H1 (cell line): ENCODE data around the gene GABRG2. TPM values are rescaled to one million over a fixed set of nuclear protein-coding genes. Genes with fewer than 3 reads are reported as not detected.

Experiments used
- CTCF ChIA-PET: fragments of 300-600 bp; sonication (Branson Sonifier 250); formaldehyde crosslinking; loops from one replicate; lab custom pipeline; 2021; ENCODE audit not compliant: partially characterized antibody; lab: Charles Lee
- POLR2A ChIA-PET: fragments of 300-600 bp; sonication (Branson Sonifier 250); formaldehyde crosslinking; loops from one replicate; lab custom pipeline; 2021; ENCODE audit warnings: inconsistent platforms; ENCODE audit not compliant: partially characterized antibody; lab: Charles Lee
- DNase-seq, 2 experiments: peaks; one replicate each; pipeline versions ENCODE4 v3.0.0 to v3.0.0-alpha.2; 2010 to 2022; ENCODE audit warnings: low spot score in 2 of 2, low read depth in 1 of 2, mixed read lengths in 1 of 2
- FAIRE-seq: peaks from 2 replicates; lab custom pipeline; 2011; peaks lifted over from hg19 to GRCh38; lab: Jason Lieb, UNC
- H2AFZ ChIP-seq: 2 replicates; pipeline ENCODE4 v1.8.1; 2012; ENCODE audit warnings: low read length, inconsistent platforms
- H2AK5ac ChIP-seq: 2 replicates; pipeline ENCODE4 v1.6.1; 2013; ENCODE audit warnings: low read depth, low read length
- H2BK120ac ChIP-seq: replicated peaks from 2 replicates; pipeline ENCODE3; 2013; ENCODE audit warnings: low read depth, low read length, inconsistent platforms
- H2BK12ac ChIP-seq: 2 replicates; pipeline ENCODE4 v1.6.1; 2013; ENCODE audit warnings: low read depth, low read length
- H2BK15ac ChIP-seq: 2 replicates; pipeline ENCODE4 v1.6.1; 2013; ENCODE audit warnings: low read length
- H2BK20ac ChIP-seq: 2 replicates; pipeline ENCODE4 v1.6.1; 2013; ENCODE audit warnings: low read length
- H2BK5ac ChIP-seq: 2 replicates; pipeline ENCODE4 v1.6.1; 2013; ENCODE audit warnings: low read depth, low read length
- H3K14ac ChIP-seq: 2 replicates; pipeline ENCODE4 v1.6.1; 2013; ENCODE audit warnings: inconsistent platforms; ENCODE audit not compliant: insufficient read length
- H3K18ac ChIP-seq: 2 replicates; pipeline ENCODE4 v1.6.1; 2013; ENCODE audit warnings: low read length; ENCODE audit errors: extremely low read depth
- H3K23ac ChIP-seq: 2 replicates; pipeline ENCODE4 v1.6.1; 2013; ENCODE audit warnings: inconsistent platforms; ENCODE audit not compliant: insufficient read length
- H3K23me2 ChIP-seq: 2 replicates; pipeline ENCODE4 v1.6.1; 2013; ENCODE audit warnings: low read depth, low read length
- H3K27ac ChIP-seq: 2 replicates; pipeline ENCODE4 v1.6.1; 2011; ENCODE audit warnings: low read depth, low read length, inconsistent platforms
- H3K27me3 ChIP-seq, 4 experiments: replicated peaks in 1 of 4; 1 replicate in 1 of 4; 2 replicates in 3 of 4; pipeline versions ENCODE4 v1.6.1 to v1.8.1; 2011 to 2013; ENCODE audit warnings: low read length in 3 of 4, mild to moderate bottlenecking in 3 of 4, inconsistent platforms in 2 of 4, mixed read lengths in 2 of 4, moderate library complexity in 1 of 4; ENCODE audit not compliant: control insufficient read depth in 3 of 4, insufficient read depth in 3 of 4; ENCODE audit errors: extremely low read depth in 1 of 4
- H3K36me3 ChIP-seq, 4 experiments: 2 replicates each; pipeline versions ENCODE4 v1.6.1 to v1.8.1; 2011 to 2013; ENCODE audit warnings: mild to moderate bottlenecking in 4 of 4, low read length in 3 of 4, moderate library complexity in 2 of 4, control low read depth in 1 of 4, inconsistent platforms in 1 of 4; ENCODE audit not compliant: insufficient read depth in 4 of 4, control insufficient read depth in 2 of 4
- H3K4ac ChIP-seq: replicated peaks from 2 replicates; pipeline ENCODE3; 2013; ENCODE audit warnings: low read length, low read depth, mixed read lengths, inconsistent platforms; ENCODE audit not compliant: insufficient read length
- H3K4me1 ChIP-seq, 4 experiments: replicated peaks in 1 of 4; 1 replicate in 1 of 4; 2 replicates in 3 of 4; pipeline versions ENCODE4 v1.6.1 to v1.8.1; 2011 to 2013; ENCODE audit warnings: low read length in 3 of 4, inconsistent platforms in 2 of 4, mixed read lengths in 1 of 4; ENCODE audit not compliant: insufficient read depth in 4 of 4, control insufficient read depth in 3 of 4
- H3K4me2 ChIP-seq, 2 experiments: 2 replicates each; pipeline versions ENCODE4 v1.6.1 to v1.8.1; 2011 to 2013; ENCODE audit warnings: low read depth in 2 of 2, low read length in 2 of 2, control low read depth in 1 of 2, inconsistent platforms in 1 of 2, mild to moderate bottlenecking in 1 of 2; ENCODE audit not compliant: insufficient read depth in 1 of 2
- H3K4me3 ChIP-seq, 4 experiments: fragments of 200-600, 300-600 bp in 1 of 4; sonication (generic), shearing (Covaris generic), sonication (Bioruptor Twin) in 1 of 4; 2 replicates each; pipeline versions ENCODE4 v1.5.1 to v1.8.1; 2011 to 2016; ENCODE audit warnings: low read length in 4 of 4, low read depth in 3 of 4, control low read depth in 2 of 4, inconsistent platforms in 2 of 4, mild to moderate bottlenecking in 2 of 4, mixed read lengths in 1 of 4, moderate library complexity in 1 of 4; ENCODE audit not compliant: insufficient read depth in 2 of 4; ENCODE audit errors: extremely low read depth in 1 of 4
- H3K56ac ChIP-seq: replicated peaks from 2 replicates; pipeline ENCODE3; 2013; ENCODE audit warnings: low read depth, mild to moderate bottlenecking, mixed read lengths, low read length, inconsistent platforms; ENCODE audit not compliant: insufficient read length
- H3K79me1 ChIP-seq: 2 replicates; pipeline ENCODE4 v1.6.1; 2013; ENCODE audit warnings: low read depth, low read length, control low read depth
- H3K79me2 ChIP-seq, 2 experiments: 2 replicates each; pipeline versions ENCODE4 v1.6.1 to v1.8.1; 2012 to 2013; ENCODE audit warnings: low read length in 2 of 2, mild to moderate bottlenecking in 2 of 2, inconsistent platforms in 1 of 2; ENCODE audit not compliant: insufficient read depth in 2 of 2, control insufficient read depth in 1 of 2
- H3K9ac ChIP-seq, 4 experiments: replicated peaks in 1 of 4; 1 replicate in 1 of 4; 2 replicates in 3 of 4; pipeline versions ENCODE4 v1.6.1 to v1.8.1; 2011 to 2013; ENCODE audit warnings: low read depth in 3 of 4, low read length in 3 of 4, control low read depth in 2 of 4, mild to moderate bottlenecking in 2 of 4, moderate library complexity in 2 of 4, inconsistent platforms in 1 of 4; ENCODE audit errors: extremely low read depth in 1 of 4
- H3K9me3 ChIP-seq, 2 experiments: 2 replicates each; pipeline versions ENCODE4 v1.6.1 to v1.8.1; 2012 to 2013; ENCODE audit warnings: mild to moderate bottlenecking in 2 of 2, moderate library complexity in 2 of 2, control low read depth in 1 of 2, inconsistent platforms in 1 of 2, low read depth in 1 of 2, low read length in 1 of 2, mixed read lengths in 1 of 2; ENCODE audit not compliant: insufficient read depth in 2 of 2
- H4K20me1 ChIP-seq, 2 experiments: replicated peaks in 1 of 2; 2 replicates each; pipeline versions ENCODE3 to v1.8.1; 2011 to 2013; ENCODE audit warnings: inconsistent platforms in 2 of 2, low read length in 2 of 2, mild to moderate bottlenecking in 1 of 2; ENCODE audit not compliant: insufficient read depth in 2 of 2, control insufficient read depth in 1 of 2
- H4K5ac ChIP-seq: 2 replicates; pipeline ENCODE4 v1.6.1; 2013; ENCODE audit warnings: low read length, low read depth, mixed read lengths, inconsistent platforms; ENCODE audit not compliant: insufficient read length
- H4K8ac ChIP-seq: 2 replicates; pipeline ENCODE4 v1.8.0; 2013; ENCODE audit warnings: mild to moderate bottlenecking, moderate library complexity, low read length, inconsistent platforms; ENCODE audit not compliant: insufficient read depth; ENCODE audit errors: extremely low read depth
- H4K91ac ChIP-seq: replicated peaks from 2 replicates; pipeline ENCODE3; 2013; ENCODE audit warnings: low read length, mixed read lengths, inconsistent platforms; ENCODE audit not compliant: insufficient read length
- CBX5 ChIP-seq: fragments of 300-800, 300-1000 bp; sonication (generic); IDR thresholded peaks from 2 replicates; pipeline ENCODE4 v1.7.1; 2016; ENCODE audit warnings: antibody characterized with exemption, low read length, low read depth
- RFX5 ChIP-seq: IDR thresholded peaks from 2 replicates; pipeline ENCODE4 v1.6.1; 2011; ENCODE audit warnings: low read depth, low read length, improper control_type of control experiment, borderline replicate concordance
- SIN3A ChIP-seq, 2 experiments: IDR thresholded peaks in 1 of 2; conservative IDR thresholded peaks in 1 of 2; 2 replicates each; pipeline ENCODE4 v1.6.1; 2011 to 2012; ENCODE audit warnings: low read length in 2 of 2, improper control_type of control experiment in 1 of 2, low read depth in 1 of 2, mild to moderate bottlenecking in 1 of 2
- SP4 ChIP-seq: IDR thresholded peaks from 2 replicates; pipeline ENCODE4 v1.6.1; 2012; ENCODE audit warnings: low read length, inconsistent platforms
- TAF7 ChIP-seq: optimal IDR thresholded peaks from 2 replicates; pipeline ENCODE3; 2011; ENCODE audit warnings: low read depth, mild to moderate bottlenecking, inconsistent platforms, low read length, moderate library complexity, borderline replicate concordance
- TEAD4 ChIP-seq: IDR thresholded peaks from 2 replicates; pipeline ENCODE4 v1.6.1; 2012; ENCODE audit warnings: low read depth, low read length, inconsistent platforms, mixed read lengths
- WGBS, 2 experiments: shearing (Covaris generic) in 1 of 2; methylation state at CpG; one replicate each; pipeline versions ENCODE4 v1.1.6 to v1.1.7; 2013 to 2015; ENCODE audit warnings: low lambda C conversion rate in 2 of 2, mixed read lengths in 2 of 2, inconsistent platforms in 1 of 2, low coverage in 1 of 2, missing lambda C conversion rate in 1 of 2; ENCODE audit not compliant: insufficient replicate concordance in 2 of 2, insufficient coverage in 1 of 2, insufficient read length in 1 of 2; ENCODE audit errors: extremely low coverage in 1 of 2, missing lambda C conversion rate in 1 of 2; 5-methylcytosine and 5-hydroxymethylcytosine counted together
- polyA plus RNA-seq, 7 experiments: library from polyadenylated mRNA; depleted of rRNA in 3 of 7; stranded (reverse) in 5 of 7; unstranded in 2 of 7; fragments of >200 nt in 5 of 7; fragments of 200-250 nt in 2 of 7; gene quantifications; 1 replicate in 5 of 7; 2 replicates in 1 of 7; 4 replicates in 1 of 7; pipeline versions ENCODE4 v1.2.1 to v1.2.3, GENCODE V29; 2011 to 2013; ENCODE audit warnings: missing spikeins in 2 of 7, mixed read lengths in 2 of 7
- total RNA-seq: library from RNA; stranded (reverse); fragmentation: NEBNext Ultra II Directional; extraction: Animal tissue kit (Norgen Biotek cat#: 25700); gene quantifications from 2 replicates; pipeline ENCODE4 v1.2.1, GENCODE V29; 2021
- TF ChIP-seq, protein P1 (sequence below): IDR thresholded peaks from 2 replicates; pipeline ENCODE4 v1.6.1; 2012; ENCODE audit warnings: inconsistent platforms

GABRG2 gene
- total and polyA plus RNA-seq, 2 of the 8 experiments (the other 6 are each of a cell fraction or from before 2014, with no cell fraction given): 2.0 to 2.8 TPM

DNA sequence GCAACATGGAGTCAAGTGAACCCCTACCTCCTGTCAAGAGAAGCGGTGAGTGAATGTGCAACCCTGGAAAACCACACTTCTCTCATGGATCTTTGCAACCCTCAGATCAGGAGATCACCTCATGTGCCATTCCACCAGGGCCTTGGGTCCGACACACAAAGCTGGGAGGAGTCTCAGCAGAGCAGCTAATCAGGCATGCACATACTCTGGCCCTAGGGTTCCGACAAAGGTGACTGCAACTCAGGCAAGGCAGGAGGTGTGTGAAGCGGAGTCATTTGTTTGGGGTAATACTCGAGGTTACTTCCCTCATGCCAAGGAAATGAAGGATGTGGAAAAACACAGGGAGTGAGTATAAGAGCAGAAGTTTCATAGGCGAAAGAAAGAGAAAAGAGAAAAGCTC is 96.1 kb downstream of the GABRG2 start:
- Histone ChIP-seq H2BK12ac (no peak overlapping the region), H3K36me3 (no peaks in the 10 kb centered on the region), H3K56ac (no peak overlapping the region), H2AFZ (peak overlapping the region; percentile 95)
- TF ChIP-seq RFX5 (no peak), TAF7 (no peak), TEAD4 (no peak), SIN3A (conservative IDR thresholded peaks at IDR 0.05 in 1 of 2, IDR thresholded peaks at IDR 0.05 in 1 of 2; ENCODE audit: low read depth in 1 of 2, low read length in 2 of 2) (no peak), CBX5 (no peak), SP4 (no peak)
- TF ChIP-seq, protein P1, sequence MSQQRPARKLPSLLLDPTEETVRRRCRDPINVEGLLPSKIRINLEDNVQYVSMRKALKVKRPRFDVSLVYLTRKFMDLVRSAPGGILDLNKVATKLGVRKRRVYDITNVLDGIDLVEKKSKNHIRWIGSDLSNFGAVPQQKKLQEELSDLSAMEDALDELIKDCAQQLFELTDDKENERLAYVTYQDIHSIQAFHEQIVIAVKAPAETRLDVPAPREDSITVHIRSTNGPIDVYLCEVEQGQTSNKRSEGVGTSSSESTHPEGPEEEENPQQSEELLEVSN: no peak
- TF ChIP-seq, all 59 proteins: peak for 0
- H4K8ac ChIP-seq: no peak overlapping the region
- no peak overlapping the region for H2BK5ac ChIP-seq
- no peak overlapping the region for H2AK5ac ChIP-seq
- H2BK120ac ChIP-seq: no peak overlapping the region
- no peak overlapping the region for H3K4me2 ChIP-seq
- no peak overlapping the region for H3K18ac ChIP-seq
- H3K27ac ChIP-seq: no peak overlapping the region
- CTCF ChIA-PET: no interaction called here
- H3K14ac ChIP-seq: no peak overlapping the region
- H2BK15ac ChIP-seq: no peak overlapping the region
- H3K23ac ChIP-seq: no peak overlapping the region
- DNase-seq (no peak), FAIRE-seq (no peak)
- no peaks in the 10 kb centered on the region for H3K79me1 ChIP-seq
- H3K27me3 ChIP-seq: no peaks in the 10 kb centered on the region
- H3K4ac ChIP-seq: no peak overlapping the region
- no peak overlapping the region for H4K5ac ChIP-seq
- no peak overlapping the region for H3K4me3 ChIP-seq
- H3K4me1 ChIP-seq: no peaks in the 10 kb centered on the region
- POLR2A ChIA-PET: interaction anchor here (0.6 kb wide), 1 partner anchor 95 kb away, joined by 3 read pairs; no protein-coding TSS in a partner anchor
- WGBS, 2 experiments: 81% methylated on average over 6 of the region's 6 CpGs; no CpG with 5 or more reads in 1 of the 2 experiments
- H4K91ac ChIP-seq: no peak overlapping the region
- H4K20me1 ChIP-seq: no peaks in the 10 kb centered on the region
- H3K9ac ChIP-seq: no peak overlapping the region
- H3K79me2 ChIP-seq: no peaks in the 10 kb centered on the region
- no peak overlapping the region for H2BK20ac ChIP-seq
- no peaks in the 10 kb centered on the region for H3K23me2 ChIP-seq
- H3K9me3 ChIP-seq: no peaks in the 10 kb centered on the region
